Muscle of leg (tissue), 11 donors: ENCODE measurements around the gene CPAMD8. TPM values are rescaled to one million over a fixed set of nuclear protein-coding genes. Genes with fewer than 3 reads are reported as not detected.

ENCODE experiments used
- DNase-seq: peaks from one replicate; pipeline ENCODE4 v3.0.0; 2013
- H3K27ac ChIP-seq: one replicate; pipeline ENCODE4 v1.5.1; 2013; ENCODE audit warnings: mild to moderate bottlenecking, low read length, control low read depth
- H3K27me3 ChIP-seq: one replicate; pipeline ENCODE4 v1.6.1; 2013; ENCODE audit warnings: low read length; ENCODE audit not compliant: control insufficient read depth, insufficient read depth
- H3K36me3 ChIP-seq: one replicate; pipeline ENCODE4 v1.6.1; 2013; ENCODE audit warnings: low read length; ENCODE audit not compliant: control insufficient read depth, insufficient read depth
- H3K4me1 ChIP-seq: one replicate; pipeline ENCODE4 v1.6.1; 2013; ENCODE audit warnings: low read length; ENCODE audit not compliant: control insufficient read depth, insufficient read depth
- H3K4me3 ChIP-seq: one replicate; pipeline ENCODE4 v1.5.1; 2013; ENCODE audit warnings: low read length, control low read depth
- H3K9me3 ChIP-seq: replicated peaks from 2 replicates; pipeline ENCODE4 v1.6.1; 2013; ENCODE audit warnings: low read depth, low read length; ENCODE audit not compliant: control insufficient read depth
- WGBS: methylation state at CpG from one replicate; pipeline ENCODE4 v1.1.5; 2013; ENCODE audit warnings: missing lambda C conversion rate; ENCODE audit not compliant: insufficient coverage; 5-methylcytosine and 5-hydroxymethylcytosine counted together
- polyA plus RNA-seq, 8 donors: library from polyadenylated mRNA; unstranded; fragments of 120-200 nt; gene quantifications; one replicate each; pipeline versions ENCODE4 v1.2.1 to v1.2.3, GENCODE V29; 2013; ENCODE audit warnings: inconsistent platforms in 1 of 8, low replicate concordance in 1 of 8; ENCODE audit not compliant: insufficient read length in 8 of 8, insufficient read depth in 1 of 8
- total RNA-seq: library from RNA; stranded (reverse); fragments of 120-200 nt; gene quantifications from one replicate; pipeline ENCODE4 v1.2.4, GENCODE V29; 2013

Gene CPAMD8
- total and polyA plus RNA-seq, 9 donors: 2.2 to 10.1 (median 5.2) TPM

- Histone ChIP-seq H3K27ac (no peak overlapping the region), H3K27me3 (peaks cover 12% of the 10 kb centered on the region), H3K9me3 (no peaks in the 10 kb centered on the region), H3K4me3 (peak overlapping the region; percentile 42), H3K36me3 (no peaks in the 10 kb centered on the region), H3K4me1 (peaks cover 21% of the 10 kb centered on the region)
- DNase-seq: no peak
- 9% methylated on average over 30 of the region's 30 CpGs for WGBS
Measured at GRCh38 chr19:16897856-16898161, 128.8 kb downstream of the CPAMD8 start.

GRCh38 chr19:16897029-16897855 lies 129.4 kb downstream of the CPAMD8 start:
- 1% methylated on average over 44 of the region's 68 CpGs for WGBS
- H3K4me3 ChIP-seq: peak overlapping the region; percentile 42
- DNase-seq: peak; percentile 92

GRCh38 chr19:16896146-16897028 lies 130.2 kb downstream of the CPAMD8 start:
- DNase-seq: no peak
- Histone ChIP-seq H3K4me1 (peaks cover 21% of the 10 kb centered on the region), H3K4me3 (peak overlapping the region; percentile 39), H3K27me3 (peaks cover 14% of the 10 kb centered on the region), H3K36me3 (no peaks in the 10 kb centered on the region), H3K9me3 (no peaks in the 10 kb centered on the region), H3K27ac (peak overlapping the region; percentile 35)
- 3% methylated on average over 37 of the region's 66 CpGs for WGBS

More at GRCh38 chr19:16897029-16897855, 129.4 kb downstream of the CPAMD8 start:
- Histone ChIP-seq H3K27me3 (peaks cover 12% of the 10 kb centered on the region), H3K4me1 (peaks cover 21% of the 10 kb centered on the region), H3K27ac (no peak overlapping the region), H3K36me3 (no peaks in the 10 kb centered on the region), H3K9me3 (no peaks in the 10 kb centered on the region)

- 15% methylated on average over 5 of the region's 30 CpGs for WGBS
- no peak overlapping the region for H3K27ac ChIP-seq
- H3K4me3 ChIP-seq: peak overlapping the region; percentile 24
- H3K9me3 ChIP-seq: no peaks in the 10 kb centered on the region
- peak; percentile 32 for DNase-seq
- no peaks in the 10 kb centered on the region for H3K36me3 ChIP-seq
- peaks cover 21% of the 10 kb centered on the region for H3K4me1 ChIP-seq
- peaks cover 14% of the 10 kb centered on the region for H3K27me3 ChIP-seq
Measured at GRCh38 chr19:16895467-16896145, 131.0 kb downstream of the CPAMD8 start.

GRCh38 chr19:16894080-16894479 lies 132.5 kb downstream of the CPAMD8 start:
- no peaks in the 10 kb centered on the region for H3K9me3 ChIP-seq
- H3K4me1 ChIP-seq: peaks cover 26% of the 10 kb centered on the region
- peaks cover 19% of the 10 kb centered on the region for H3K27me3 ChIP-seq
- DNase-seq: no peak
- no peak overlapping the region for H3K4me3 ChIP-seq
- no peaks in the 10 kb centered on the region for H3K36me3 ChIP-seq
- WGBS: 17% methylated on average over 1 of the region's 7 CpGs
- H3K27ac ChIP-seq: no peak overlapping the region

GRCh38 chr19:16893686-16893989 lies 133.0 kb downstream of the CPAMD8 start:
- Histone ChIP-seq H3K9me3 (no peaks in the 10 kb centered on the region), H3K36me3 (no peaks in the 10 kb centered on the region), H3K27me3 (peaks cover 19% of the 10 kb centered on the region), H3K4me3 (no peak overlapping the region), H3K4me1 (peaks cover 30% of the 10 kb centered on the region), H3K27ac (no peak overlapping the region)
- DNase-seq: peak; percentile 50
- WGBS: 50% methylated on average over 14 of the region's 14 CpGs

- no peak overlapping the region for H3K27ac ChIP-seq
- peaks cover 32% of the 10 kb centered on the region for H3K4me1 ChIP-seq
- 74% methylated on average over 13 of the region's 19 CpGs for WGBS
- DNase-seq: no peak
- H3K4me3 ChIP-seq: no peak overlapping the region
- H3K9me3 ChIP-seq: no peaks in the 10 kb centered on the region
- peaks cover 19% of the 10 kb centered on the region for H3K27me3 ChIP-seq
- no peaks in the 10 kb centered on the region for H3K36me3 ChIP-seq
Measured at GRCh38 chr19:16892868-16893685, 133.5 kb downstream of the CPAMD8 start.

- Histone ChIP-seq H3K27me3 (peaks cover 19% of the 10 kb centered on the region), H3K9me3 (no peaks in the 10 kb centered on the region), H3K36me3 (no peaks in the 10 kb centered on the region), H3K27ac (no peak overlapping the region), H3K4me3 (no peak overlapping the region), H3K4me1 (peaks cover 34% of the 10 kb centered on the region)
- WGBS: 83% methylated on average over 1 of the region's 4 CpGs
- no peak for DNase-seq
Measured at GRCh38 chr19:16892436-16892835, 134.2 kb downstream of the CPAMD8 start.

- no peak for DNase-seq
- H3K36me3 ChIP-seq: no peaks in the 10 kb centered on the region
- 78% methylated on average over 11 of the region's 12 CpGs for WGBS
- peaks cover 19% of the 10 kb centered on the region for H3K27me3 ChIP-seq
- no peak overlapping the region for H3K4me3 ChIP-seq
- H3K9me3 ChIP-seq: no peaks in the 10 kb centered on the region
- no peak overlapping the region for H3K27ac ChIP-seq
- H3K4me1 ChIP-seq: peaks cover 35% of the 10 kb centered on the region
Measured at GRCh38 chr19:16891696-16892382, 134.8 kb downstream of the CPAMD8 start.
